Measurements from ENCODE around the gene NUP58.

The NUP58 gene

GRCh38 chr13:25301347-25302113 lies at the start of gene NUP58:
Gene NUP58, plus strand, starts transcription at chr13:25301625. Its CDS starts 149 bp downstream, at chr13:25301774.
- H3K27me3 Mint-ChIP-seq = peaks cover 1% of the 10 kb centered on the region
- H3K36me3 Mint-ChIP-seq = peaks cover 11% of the 10 kb centered on the region
- no peaks in the 10 kb centered on the region for H3K9me3 Mint-ChIP-seq
- peak within 1 kb of the TSS; percentile 94 for H3K27ac Mint-ChIP-seq
- H3K4me1 Mint-ChIP-seq = peaks cover 35% of the 10 kb centered on the region
- H3K4me3 Mint-ChIP-seq = peak within 1 kb of the TSS; percentile 96

DNA sequence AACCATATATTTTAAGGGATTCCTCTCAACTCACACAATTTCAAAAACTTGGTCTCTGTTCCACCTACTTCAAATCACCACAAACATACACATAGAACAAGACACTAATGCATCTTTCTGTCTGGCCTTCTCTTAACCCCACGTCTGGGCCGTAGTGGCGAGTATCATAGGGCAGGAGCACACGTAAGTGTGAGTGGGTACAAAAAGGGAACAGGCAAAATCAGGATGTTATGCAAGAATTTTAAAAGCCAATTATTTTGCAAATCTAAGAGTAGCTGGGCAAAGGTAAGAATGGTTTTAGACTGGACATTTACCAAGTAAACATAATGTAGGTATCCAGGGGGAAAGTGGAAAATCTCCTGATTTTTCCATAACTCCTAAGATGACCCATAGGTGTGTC lies 49.2 kb upstream of the NUP58 start:
- peaks cover 21% of the 10 kb centered on the region for H3K36me3 Mint-ChIP-seq
- no peaks in the 10 kb centered on the region for H3K9me3 Mint-ChIP-seq
- H3K27me3 Mint-ChIP-seq = no peaks in the 10 kb centered on the region
- no peaks in the 10 kb centered on the region for H3K4me1 Mint-ChIP-seq
- no peak overlapping the region for H3K27ac Mint-ChIP-seq
- H3K4me3 Mint-ChIP-seq = no peak overlapping the region

- no peak overlapping the region for H3K27ac Mint-ChIP-seq
- H3K4me1 Mint-ChIP-seq = no peaks in the 10 kb centered on the region
- H3K9me3 Mint-ChIP-seq = no peaks in the 10 kb centered on the region
- H3K36me3 Mint-ChIP-seq = peaks cover 26% of the 10 kb centered on the region
- no peak overlapping the region for H3K4me3 Mint-ChIP-seq
- no peaks in the 10 kb centered on the region for H3K27me3 Mint-ChIP-seq
These were observed 48.7 kb upstream of the NUP58 start for GRCh38 chr13:25252752-25253151.

- H3K4me1 Mint-ChIP-seq = no peaks in the 10 kb centered on the region
- no peaks in the 10 kb centered on the region for H3K27me3 Mint-ChIP-seq
- no peak overlapping the region for H3K27ac Mint-ChIP-seq
- H3K9me3 Mint-ChIP-seq = no peaks in the 10 kb centered on the region
- peaks cover 26% of the 10 kb centered on the region for H3K36me3 Mint-ChIP-seq
- H3K4me3 Mint-ChIP-seq = no peak overlapping the region
These were observed 47.7 kb upstream of the NUP58 start for GRCh38 chr13:25253702-25254101.

GRCh38 chr13:25262261-25262660 lies 39.2 kb upstream of the NUP58 start:
- H3K4me3 Mint-ChIP-seq = no peak overlapping the region

GRCh38 chr13:25266706-25267105 lies 34.7 kb upstream of the NUP58 start:
- Mint-ChIP-seq H3K27me3 (no peaks in the 10 kb centered on the region), H3K4me3 (no peak overlapping the region), H3K4me1 (peaks cover 14% of the 10 kb centered on the region), H3K36me3 (peaks cover 10% of the 10 kb centered on the region), H3K27ac (no peak overlapping the region), H3K9me3 (no peaks in the 10 kb centered on the region)

More at GRCh38 chr13:25262261-25262660, 39.2 kb upstream of the NUP58 start:
- H3K27me3 Mint-ChIP-seq = no peaks in the 10 kb centered on the region
- peaks cover 16% of the 10 kb centered on the region for H3K36me3 Mint-ChIP-seq
- H3K27ac Mint-ChIP-seq = no peak overlapping the region
- H3K4me1 Mint-ChIP-seq = no peaks in the 10 kb centered on the region
- H3K9me3 Mint-ChIP-seq = no peaks in the 10 kb centered on the region

DNA sequence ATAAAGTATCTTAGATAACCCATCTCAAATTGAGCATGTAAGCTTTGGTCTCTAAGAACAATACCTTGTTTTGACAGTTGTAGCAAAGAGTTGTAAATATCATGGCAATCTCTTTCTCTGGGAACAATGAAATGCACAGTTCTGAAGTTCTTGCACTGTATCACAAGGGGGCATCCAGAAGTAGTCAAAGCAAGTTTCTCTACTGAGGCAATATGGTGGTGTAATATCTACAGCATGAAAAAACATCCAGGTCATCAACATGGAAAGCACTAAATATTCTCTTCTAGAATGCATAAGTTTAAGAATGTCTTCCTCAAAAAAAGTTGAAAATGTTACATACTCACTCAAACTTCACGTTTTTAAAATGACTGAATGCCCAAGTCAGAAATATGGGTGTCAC lies 33.7 kb upstream of the NUP58 start:
- H3K36me3 Mint-ChIP-seq = peaks cover 12% of the 10 kb centered on the region
- H3K27ac Mint-ChIP-seq = no peak overlapping the region
- H3K4me1 Mint-ChIP-seq = peaks cover 14% of the 10 kb centered on the region
- H3K9me3 Mint-ChIP-seq = no peaks in the 10 kb centered on the region
- H3K4me3 Mint-ChIP-seq = no peak overlapping the region
- no peaks in the 10 kb centered on the region for H3K27me3 Mint-ChIP-seq

- Mint-ChIP-seq H3K9me3 (no peaks in the 10 kb centered on the region), H3K27ac (no peak overlapping the region), H3K36me3 (peaks cover 12% of the 10 kb centered on the region), H3K4me1 (peaks cover 14% of the 10 kb centered on the region), H3K4me3 (no peak overlapping the region), H3K27me3 (no peaks in the 10 kb centered on the region)
These were observed 32.9 kb upstream of the NUP58 start for GRCh38 chr13:25268561-25268960.

GRCh38 chr13:25276748-25277147 lies 24.7 kb upstream of the NUP58 start:
- H3K27ac Mint-ChIP-seq = peak overlapping the region; percentile 73
- H3K9me3 Mint-ChIP-seq = no peaks in the 10 kb centered on the region
- no peaks in the 10 kb centered on the region for H3K27me3 Mint-ChIP-seq
- peak overlapping the region; percentile 27 for H3K4me3 Mint-ChIP-seq
- H3K4me1 Mint-ChIP-seq = peaks cover 56% of the 10 kb centered on the region
- H3K36me3 Mint-ChIP-seq = peaks cover 4% of the 10 kb centered on the region

DNA sequence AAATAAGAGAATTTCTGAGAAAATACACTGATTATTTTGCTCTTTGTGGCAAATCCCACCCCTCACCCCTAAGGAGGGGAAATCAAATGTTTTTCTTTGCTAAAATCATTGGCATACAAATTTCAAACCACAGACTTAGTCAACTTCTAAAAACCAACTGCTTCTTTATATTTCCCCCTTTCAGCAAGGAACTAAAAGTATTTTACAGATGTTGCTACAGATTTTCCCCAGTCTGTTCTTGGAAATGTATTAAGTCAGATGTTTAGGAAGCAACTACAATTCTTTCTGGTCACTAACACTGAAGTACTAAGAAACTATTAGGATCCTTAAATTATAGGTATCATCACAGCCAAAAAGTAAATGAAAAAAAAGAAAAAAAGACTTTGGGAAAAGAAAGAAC lies 21.0 kb upstream of the NUP58 start:
- H3K9me3 Mint-ChIP-seq = no peaks in the 10 kb centered on the region
- H3K27me3 Mint-ChIP-seq = no peaks in the 10 kb centered on the region
- peaks cover 85% of the 10 kb centered on the region for H3K4me1 Mint-ChIP-seq
- peak overlapping the region; percentile 43 for H3K27ac Mint-ChIP-seq
- peaks cover 6% of the 10 kb centered on the region for H3K36me3 Mint-ChIP-seq
- H3K4me3 Mint-ChIP-seq = no peak overlapping the region

- H3K36me3 Mint-ChIP-seq = peaks cover 6% of the 10 kb centered on the region
- peak overlapping the region; percentile 10 for H3K27ac Mint-ChIP-seq
- no peaks in the 10 kb centered on the region for H3K27me3 Mint-ChIP-seq
- H3K4me3 Mint-ChIP-seq = peak overlapping the region; percentile 28
- no peaks in the 10 kb centered on the region for H3K9me3 Mint-ChIP-seq
- H3K4me1 Mint-ChIP-seq = peaks cover 89% of the 10 kb centered on the region
These were observed 20.1 kb upstream of the NUP58 start for GRCh38 chr13:25281193-25281934.

DNA sequence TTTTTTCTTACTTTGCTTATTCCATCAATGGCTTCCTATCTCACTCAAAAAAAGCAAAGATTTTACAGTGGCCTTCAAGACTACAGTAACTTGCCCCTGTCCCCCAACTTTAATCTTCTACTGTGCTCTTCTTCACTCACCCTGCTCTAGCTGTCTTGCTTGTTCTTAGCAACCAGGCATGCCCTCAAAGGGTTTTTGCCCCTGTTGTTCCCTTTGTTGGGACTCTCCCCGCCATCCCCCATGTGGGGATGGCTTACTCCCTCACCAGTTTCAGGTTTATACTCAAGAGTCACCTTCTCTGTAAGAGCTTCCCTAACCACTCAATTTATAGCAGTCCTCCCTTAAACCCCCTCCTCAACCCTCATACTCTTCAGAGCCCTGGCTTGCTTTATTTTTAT lies 19.5 kb upstream of the NUP58 start:
- Mint-ChIP-seq H3K27ac (no peak overlapping the region), H3K27me3 (no peaks in the 10 kb centered on the region), H3K4me3 (peak overlapping the region; percentile 28), H3K9me3 (no peaks in the 10 kb centered on the region), H3K36me3 (peaks cover 7% of the 10 kb centered on the region), H3K4me1 (peaks cover 87% of the 10 kb centered on the region)

DNA sequence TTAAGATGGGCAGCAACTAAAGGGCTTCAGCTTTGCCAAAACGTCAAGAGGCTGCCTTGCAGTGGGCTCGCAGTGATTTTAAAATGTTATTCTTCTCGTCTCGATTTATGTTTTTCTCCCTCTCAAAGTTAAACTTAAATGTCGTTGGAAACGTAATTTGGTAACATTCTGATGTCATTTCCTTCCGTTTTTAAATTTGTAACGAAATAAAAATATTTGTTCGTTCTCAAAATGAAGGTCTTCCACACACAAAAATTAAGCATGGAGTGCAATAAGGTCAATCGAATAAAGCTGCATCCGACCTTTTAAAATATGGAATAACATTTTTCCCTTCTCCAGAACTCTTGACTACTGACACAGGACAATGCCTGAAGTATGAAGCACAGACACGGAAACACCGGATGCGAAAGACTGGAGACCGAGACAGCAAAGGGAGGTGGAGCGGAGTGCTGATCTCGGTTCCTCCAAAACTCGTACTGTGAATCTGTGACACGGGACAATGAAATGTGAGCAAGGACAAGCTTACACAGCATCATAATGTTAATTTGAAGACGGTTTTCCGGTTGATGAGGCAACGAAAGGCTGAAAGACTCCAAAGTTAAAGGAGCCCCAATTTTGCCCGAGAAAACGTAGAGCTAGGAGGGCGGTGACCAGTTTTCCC lies 15.0 kb upstream of the NUP58 start:
- H3K9me3 Mint-ChIP-seq = no peaks in the 10 kb centered on the region
- H3K27me3 Mint-ChIP-seq = peaks cover 2% of the 10 kb centered on the region
- H3K4me3 Mint-ChIP-seq = peak overlapping the region; percentile 96
- peaks cover 6% of the 10 kb centered on the region for H3K36me3 Mint-ChIP-seq
- peaks cover 45% of the 10 kb centered on the region for H3K4me1 Mint-ChIP-seq
- H3K27ac Mint-ChIP-seq = peak overlapping the region; percentile 82

- Mint-ChIP-seq H3K36me3 (peaks cover 6% of the 10 kb centered on the region), H3K4me1 (peaks cover 42% of the 10 kb centered on the region), H3K4me3 (peak within 1 kb of the TSS; percentile 96), H3K27me3 (peaks cover 2% of the 10 kb centered on the region), H3K9me3 (no peaks in the 10 kb centered on the region), H3K27ac (peak within 1 kb of the TSS; percentile 82)
These were observed 14.2 kb upstream of the NUP58 start, which contains the start of gene MTMR6 for GRCh38 chr13:25286969-25287961. Gene MTMR6, minus strand, starts transcription at chr13:25287488. Its CDS starts 241 bp downstream, at chr13:25287247.

DNA sequence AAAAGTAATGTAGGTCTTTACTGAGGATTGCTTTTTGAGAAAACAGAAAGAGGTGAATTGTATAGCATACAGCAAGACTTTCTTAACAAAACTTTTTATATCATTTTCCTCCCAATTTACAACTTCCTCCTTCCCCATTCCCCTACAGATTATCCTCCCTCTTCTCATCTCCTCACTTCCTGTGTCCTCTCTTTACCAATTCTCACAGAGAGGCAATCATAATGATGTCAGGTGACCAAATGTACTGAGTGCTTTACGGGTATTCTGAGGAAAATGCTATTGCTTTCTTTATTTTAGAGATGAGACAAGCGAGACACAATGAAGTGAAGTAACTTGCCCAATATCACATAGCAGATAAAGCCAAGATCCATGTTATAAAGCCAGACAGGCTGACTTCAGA lies 12.5 kb upstream of the NUP58 start:
- Mint-ChIP-seq H3K4me1 (peaks cover 28% of the 10 kb centered on the region), H3K27ac (no peak overlapping the region), H3K27me3 (peaks cover 2% of the 10 kb centered on the region), H3K4me3 (no peak overlapping the region), H3K36me3 (peaks cover 2% of the 10 kb centered on the region), H3K9me3 (no peaks in the 10 kb centered on the region)
